T-helper 1 cell treated with Interleukin-12 subunit alpha and Interleukin-12 subunit beta and Interleukin-4 antibody, amounts not matched to agents 30 μg/mL and 1 μg/mL, for 36 hours (primary cell): Measurements from ENCODE around the gene LIPM.

Experiments
- H3K27ac Mint-ChIP-seq: one replicate; pipeline ENCODE4 v1.8.0; 2021; ENCODE audit warnings: mild to moderate bottlenecking, mixed read lengths
- H3K27me3 Mint-ChIP-seq: one replicate; pipeline ENCODE4 v1.8.0; 2021; ENCODE audit warnings: low read depth, mixed read lengths
- H3K36me3 Mint-ChIP-seq: one replicate; pipeline ENCODE4 v1.8.0; 2021; ENCODE audit warnings: low read depth, mixed read lengths
- H3K4me1 Mint-ChIP-seq: one replicate; pipeline ENCODE4 v1.8.0; 2021; ENCODE audit warnings: low read depth, mixed read lengths
- H3K4me3 Mint-ChIP-seq: one replicate; pipeline ENCODE4 v1.8.0; 2021; ENCODE audit warnings: mild to moderate bottlenecking, moderate library complexity, mixed read lengths
- H3K9me3 Mint-ChIP-seq: one replicate; pipeline ENCODE4 v1.8.0; 2021; ENCODE audit warnings: mixed read lengths

Gene LIPM, protein sequence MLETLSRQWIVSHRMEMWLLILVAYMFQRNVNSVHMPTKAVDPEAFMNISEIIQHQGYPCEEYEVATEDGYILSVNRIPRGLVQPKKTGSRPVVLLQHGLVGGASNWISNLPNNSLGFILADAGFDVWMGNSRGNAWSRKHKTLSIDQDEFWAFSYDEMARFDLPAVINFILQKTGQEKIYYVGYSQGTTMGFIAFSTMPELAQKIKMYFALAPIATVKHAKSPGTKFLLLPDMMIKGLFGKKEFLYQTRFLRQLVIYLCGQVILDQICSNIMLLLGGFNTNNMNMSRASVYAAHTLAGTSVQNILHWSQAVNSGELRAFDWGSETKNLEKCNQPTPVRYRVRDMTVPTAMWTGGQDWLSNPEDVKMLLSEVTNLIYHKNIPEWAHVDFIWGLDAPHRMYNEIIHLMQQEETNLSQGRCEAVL

DNA sequence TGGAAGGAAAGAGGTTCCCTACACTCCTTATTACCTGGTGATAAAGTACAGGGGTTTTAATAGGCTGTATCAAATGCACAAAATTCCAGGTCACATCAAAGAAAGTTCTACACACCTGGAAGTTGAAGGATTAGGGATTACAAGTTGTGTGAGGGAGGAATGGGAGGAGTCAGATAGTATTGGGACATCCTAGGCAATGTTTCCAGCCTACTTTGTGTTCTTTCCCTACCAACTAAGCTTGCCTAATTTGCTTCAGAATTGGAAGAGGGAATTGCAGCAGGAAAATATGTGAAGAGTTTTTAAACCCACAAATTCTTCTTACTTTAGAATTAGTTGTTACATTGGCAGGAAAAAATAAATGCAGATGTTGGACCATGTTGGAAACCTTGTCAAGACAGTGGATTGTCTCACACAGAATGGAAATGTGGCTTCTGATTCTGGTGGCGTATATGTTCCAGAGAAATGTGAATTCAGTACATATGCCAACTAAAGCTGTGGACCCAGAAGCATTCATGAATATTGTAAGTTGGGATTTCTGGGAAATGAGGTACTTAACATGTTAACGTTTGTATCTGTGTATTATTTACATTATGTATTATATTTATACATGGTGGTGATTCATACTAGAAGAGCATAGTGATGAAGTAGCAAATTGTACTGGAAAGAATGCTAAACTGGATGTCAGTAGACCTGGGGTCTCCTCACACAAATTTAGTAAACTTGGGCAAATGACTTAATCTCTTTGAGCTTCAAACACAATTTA, at the start of gene LIPM:
TSS of gene LIPM (plus strand) at position 208 of the 763 bp plus-strand sequence. CDS start at position 375, 167 bp downstream.
- Mint-ChIP-seq H3K36me3 (no peaks in the 10 kb centered on the region), H3K27ac (no peak within 1 kb of the TSS)

DNA sequence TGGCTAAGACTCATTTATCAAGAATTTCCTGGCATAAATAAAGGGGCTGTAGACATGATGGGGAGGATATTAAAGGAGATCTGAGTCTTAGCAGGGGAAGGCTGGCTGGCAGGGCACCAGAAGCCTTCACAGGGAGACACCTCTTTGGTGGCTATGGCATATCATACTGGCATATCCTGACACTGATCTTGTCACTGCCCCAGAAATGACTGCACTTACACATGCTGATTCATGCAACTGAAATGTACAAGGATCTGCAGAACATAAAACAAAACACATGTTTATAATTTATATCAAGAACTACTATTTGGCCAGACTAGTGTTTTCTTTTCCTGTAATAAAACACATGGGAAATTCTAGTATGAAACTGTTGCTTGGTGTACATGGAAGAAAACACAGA, 48.2 kb upstream of the LIPM start:
- no peaks in the 10 kb centered on the region for H3K9me3 Mint-ChIP-seq
- no peak overlapping the region for H3K4me3 Mint-ChIP-seq
- H3K36me3 Mint-ChIP-seq: no peaks in the 10 kb centered on the region
- peaks cover 3% of the 10 kb centered on the region for H3K4me1 Mint-ChIP-seq
- no peak overlapping the region for H3K27ac Mint-ChIP-seq
- peaks cover 33% of the 10 kb centered on the region for H3K27me3 Mint-ChIP-seq

More for the DNA sequence above, at the start of gene LIPM:
- Mint-ChIP-seq H3K4me3 (no peak within 1 kb of the TSS), H3K27me3 (peaks cover 67% of the 10 kb centered on the region), H3K4me1 (peaks cover 7% of the 10 kb centered on the region), H3K9me3 (no peaks in the 10 kb centered on the region)

DNA sequence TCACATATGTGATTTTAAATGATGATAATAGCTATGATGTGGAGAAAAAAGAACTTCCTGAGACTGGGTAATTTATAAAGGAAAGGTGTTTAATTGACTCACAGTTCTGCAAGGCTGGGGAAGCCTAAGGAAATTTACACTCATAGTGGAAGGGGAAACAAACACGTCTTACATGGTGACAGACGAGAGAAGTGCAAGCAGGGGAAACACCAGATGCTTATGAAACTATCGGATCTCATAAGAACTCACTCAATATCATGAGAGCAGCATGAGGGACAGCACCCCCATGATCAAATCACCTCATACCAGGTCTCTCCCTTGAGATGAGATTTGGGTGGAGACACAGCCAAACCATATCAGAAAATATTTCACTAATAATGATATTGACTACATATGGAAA, 46.8 kb upstream of the LIPM start:
- Mint-ChIP-seq H3K9me3 (no peaks in the 10 kb centered on the region), H3K27me3 (peaks cover 26% of the 10 kb centered on the region), H3K27ac (no peak overlapping the region), H3K4me3 (no peak overlapping the region), H3K4me1 (peaks cover 5% of the 10 kb centered on the region), H3K36me3 (no peaks in the 10 kb centered on the region)

DNA sequence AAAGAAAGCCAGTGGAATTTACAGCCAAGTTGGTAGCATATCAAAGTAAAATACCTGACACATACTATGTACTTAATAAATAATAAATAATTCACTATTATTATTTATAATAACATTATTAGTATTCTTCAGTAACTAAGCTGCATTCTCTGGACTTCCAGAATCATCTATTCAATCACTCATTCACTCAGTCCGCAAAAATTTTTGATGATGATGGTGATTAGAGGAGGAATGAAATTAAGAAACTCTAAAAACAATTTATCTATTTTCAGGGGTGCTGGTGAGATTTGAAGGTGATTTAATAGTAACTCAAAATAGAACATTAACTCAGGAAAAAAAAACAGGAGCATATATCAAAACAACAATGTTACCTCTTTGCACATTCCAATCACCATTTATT, 45.9 kb upstream of the LIPM start:
- peaks cover 23% of the 10 kb centered on the region for H3K27me3 Mint-ChIP-seq
- H3K27ac Mint-ChIP-seq: no peak overlapping the region
- no peaks in the 10 kb centered on the region for H3K9me3 Mint-ChIP-seq
- H3K4me1 Mint-ChIP-seq: peaks cover 5% of the 10 kb centered on the region
- H3K4me3 Mint-ChIP-seq: no peak overlapping the region
- no peaks in the 10 kb centered on the region for H3K36me3 Mint-ChIP-seq

DNA sequence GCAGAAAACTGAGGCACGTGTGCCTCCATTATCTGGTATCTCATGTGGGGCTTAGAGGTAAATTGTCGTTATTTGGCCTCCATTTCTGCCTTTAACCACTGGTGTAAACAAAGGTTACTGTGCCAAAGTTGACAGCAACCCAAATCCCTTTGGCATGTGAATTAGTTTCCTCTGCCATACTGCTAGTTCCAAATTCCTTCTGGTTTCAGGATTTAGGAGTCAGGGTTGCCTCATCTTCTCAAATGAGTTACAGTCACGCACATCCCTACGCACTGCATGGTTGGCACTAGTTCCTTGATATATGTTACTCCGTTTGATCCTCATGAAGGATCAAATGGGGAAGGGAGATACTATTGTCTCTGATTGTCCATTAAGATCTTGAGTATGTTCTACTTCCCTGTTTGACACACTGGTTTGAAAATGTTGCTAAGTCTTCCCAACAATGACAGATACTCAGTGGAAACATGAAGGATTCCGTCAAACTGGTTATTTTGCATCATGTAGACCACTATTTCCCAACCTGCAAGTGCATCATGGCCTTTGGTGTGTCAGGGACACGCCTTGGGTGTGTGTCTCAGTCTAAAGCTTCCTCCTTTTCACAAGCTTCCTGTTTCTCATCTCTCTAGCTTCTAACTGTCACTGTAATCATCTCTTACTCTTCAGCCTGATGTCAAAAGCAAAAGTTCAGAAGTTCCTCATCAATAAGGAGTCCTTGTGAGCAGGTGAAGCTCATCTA, 43.0 kb upstream of the LIPM start, which contains the start of gene LIPN:
TSS of gene LIPN (plus strand) at position 655 of the 736 bp plus-strand sequence. CDS start 1,386 bp downstream, outside the sequence.
- Mint-ChIP-seq H3K4me1 (peaks cover 5% of the 10 kb centered on the region), H3K27me3 (peaks cover 29% of the 10 kb centered on the region), H3K4me3 (no peak within 1 kb of the TSS), H3K27ac (no peak within 1 kb of the TSS), H3K9me3 (no peaks in the 10 kb centered on the region), H3K36me3 (no peaks in the 10 kb centered on the region)

DNA sequence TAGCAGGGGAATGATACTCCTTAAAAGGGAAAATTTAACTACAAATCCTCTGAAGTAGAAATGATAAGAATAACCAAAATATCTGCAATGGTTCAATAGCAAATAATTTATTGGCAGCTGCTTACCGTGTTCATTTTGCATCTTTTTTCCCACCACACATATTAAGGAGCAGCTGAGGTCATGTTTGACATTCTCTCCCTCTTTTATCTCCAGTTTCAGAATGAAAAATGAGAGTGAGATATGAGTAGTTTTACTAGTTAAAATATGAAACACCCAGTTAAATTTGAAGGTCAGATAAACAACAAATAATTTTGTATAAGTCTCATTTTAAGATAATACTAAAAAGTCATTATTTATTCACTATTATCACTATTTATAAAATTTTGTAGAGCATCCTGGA, 39.6 kb upstream of the LIPM start:
- Mint-ChIP-seq H3K36me3 (no peaks in the 10 kb centered on the region), H3K27ac (no peak overlapping the region), H3K4me1 (peaks cover 2% of the 10 kb centered on the region), H3K4me3 (no peak overlapping the region), H3K27me3 (peaks cover 37% of the 10 kb centered on the region), H3K9me3 (no peaks in the 10 kb centered on the region)

DNA sequence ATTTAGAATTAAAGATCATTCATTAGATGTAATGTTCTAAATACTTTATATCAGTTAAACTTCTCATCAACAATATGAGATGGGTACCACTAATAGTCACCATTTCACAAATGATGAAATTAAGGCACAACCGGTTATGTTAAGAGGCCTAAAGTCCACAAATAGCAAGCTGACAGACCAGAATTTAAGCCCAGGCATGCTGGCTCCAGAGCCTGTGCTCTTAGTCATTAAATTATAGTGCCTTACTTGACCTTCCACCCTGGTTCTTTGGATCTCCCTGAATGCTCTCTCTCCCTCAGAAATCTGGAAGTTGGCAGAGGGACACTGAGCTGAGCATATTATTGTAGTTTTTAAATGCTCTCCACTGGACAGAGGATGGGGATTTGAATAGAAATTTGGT, 39.1 kb upstream of the LIPM start:
- Mint-ChIP-seq H3K27ac (no peak overlapping the region), H3K27me3 (peaks cover 42% of the 10 kb centered on the region), H3K4me3 (no peak overlapping the region), H3K9me3 (no peaks in the 10 kb centered on the region), H3K36me3 (no peaks in the 10 kb centered on the region), H3K4me1 (peaks cover 2% of the 10 kb centered on the region)

DNA sequence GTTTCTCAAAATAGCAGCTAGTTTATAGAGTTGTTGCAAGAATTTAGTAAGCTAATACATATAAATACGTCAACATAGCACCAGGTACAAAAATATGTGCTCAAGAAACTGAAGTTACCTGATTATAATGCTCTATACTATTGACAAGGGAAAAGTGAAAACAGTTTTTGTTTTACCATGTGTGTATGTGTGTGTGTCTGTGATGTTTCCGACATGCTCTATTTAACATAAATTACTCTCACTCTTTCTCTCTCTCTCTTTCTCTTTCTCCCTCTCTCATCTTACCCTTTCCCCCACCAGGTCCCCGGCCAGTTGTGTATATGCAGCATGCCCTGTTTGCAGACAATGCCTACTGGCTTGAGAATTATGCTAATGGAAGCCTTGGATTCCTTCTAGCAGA, 38.4 kb upstream of the LIPM start:
- Mint-ChIP-seq H3K9me3 (no peaks in the 10 kb centered on the region), H3K27ac (no peak overlapping the region), H3K4me3 (no peak overlapping the region), H3K27me3 (peaks cover 49% of the 10 kb centered on the region), H3K36me3 (no peaks in the 10 kb centered on the region), H3K4me1 (peaks cover 2% of the 10 kb centered on the region)

DNA sequence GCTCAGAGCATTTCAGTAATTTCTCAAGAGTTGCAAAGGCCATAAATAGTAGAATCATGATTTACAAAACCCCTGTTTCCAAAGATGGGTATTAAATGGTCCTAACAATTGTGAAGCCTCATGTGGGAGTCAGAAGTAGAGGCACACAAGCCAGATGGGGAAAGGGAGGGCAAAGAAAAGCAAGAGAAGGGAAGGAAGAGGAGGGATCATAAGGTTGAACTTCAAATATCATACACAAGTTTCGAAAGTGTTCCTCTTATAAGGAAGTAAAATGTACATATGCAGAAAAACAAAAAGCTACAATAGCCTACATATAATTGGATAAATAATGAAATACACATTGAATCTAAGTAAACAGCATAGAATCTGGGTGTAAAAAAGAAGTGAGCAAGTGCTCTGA, 36.7 kb upstream of the LIPM start:
- Mint-ChIP-seq H3K36me3 (no peaks in the 10 kb centered on the region), H3K4me1 (no peaks in the 10 kb centered on the region), H3K27ac (no peak overlapping the region), H3K9me3 (no peaks in the 10 kb centered on the region), H3K27me3 (peaks cover 49% of the 10 kb centered on the region), H3K4me3 (no peak overlapping the region)

DNA sequence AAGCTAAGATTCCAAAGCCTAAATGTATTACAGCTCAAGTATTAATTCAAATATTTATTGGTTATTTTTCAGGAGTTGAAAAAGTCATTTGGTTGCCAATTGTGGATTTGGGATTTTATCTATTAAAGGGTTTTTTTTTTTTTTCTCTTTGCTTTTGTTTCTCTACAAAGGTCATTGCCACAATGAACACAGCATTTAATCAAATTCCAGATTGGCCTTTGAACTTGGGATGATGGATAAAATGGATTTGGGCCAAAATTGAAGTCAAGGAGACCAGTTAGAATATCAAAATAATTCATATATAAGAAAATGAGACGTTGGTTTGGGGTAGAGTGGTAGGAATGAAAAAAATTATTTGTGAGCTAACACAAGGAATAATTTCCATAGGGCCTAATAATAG, 33.1 kb upstream of the LIPM start:
- Mint-ChIP-seq H3K9me3 (no peaks in the 10 kb centered on the region), H3K36me3 (no peaks in the 10 kb centered on the region), H3K4me3 (no peak overlapping the region), H3K27ac (no peak overlapping the region), H3K4me1 (no peaks in the 10 kb centered on the region), H3K27me3 (peaks cover 57% of the 10 kb centered on the region)

DNA sequence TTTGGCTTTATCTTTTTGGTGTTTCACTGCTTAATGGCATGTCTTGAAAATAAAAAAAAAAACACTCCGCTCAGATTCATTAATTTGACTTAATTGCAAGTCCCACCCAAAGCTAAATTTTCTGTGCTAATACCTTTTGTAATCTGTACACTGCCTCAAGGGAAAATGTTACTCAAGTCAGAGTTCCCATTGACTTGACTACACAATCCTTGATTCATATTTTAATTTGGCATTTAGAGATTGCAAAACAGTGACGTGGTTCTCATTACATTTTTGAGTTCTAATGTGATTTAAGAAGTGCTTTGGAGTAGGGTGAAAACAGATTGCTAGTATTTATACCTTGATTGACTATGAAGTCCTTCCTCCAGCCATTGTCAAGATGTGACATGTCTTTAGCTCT, 21.3 kb upstream of the LIPM start:
- H3K4me3 Mint-ChIP-seq: no peak overlapping the region
- peaks cover 40% of the 10 kb centered on the region for H3K27me3 Mint-ChIP-seq
- no peaks in the 10 kb centered on the region for H3K4me1 Mint-ChIP-seq
- H3K27ac Mint-ChIP-seq: no peak overlapping the region
- no peaks in the 10 kb centered on the region for H3K9me3 Mint-ChIP-seq
- H3K36me3 Mint-ChIP-seq: no peaks in the 10 kb centered on the region

DNA sequence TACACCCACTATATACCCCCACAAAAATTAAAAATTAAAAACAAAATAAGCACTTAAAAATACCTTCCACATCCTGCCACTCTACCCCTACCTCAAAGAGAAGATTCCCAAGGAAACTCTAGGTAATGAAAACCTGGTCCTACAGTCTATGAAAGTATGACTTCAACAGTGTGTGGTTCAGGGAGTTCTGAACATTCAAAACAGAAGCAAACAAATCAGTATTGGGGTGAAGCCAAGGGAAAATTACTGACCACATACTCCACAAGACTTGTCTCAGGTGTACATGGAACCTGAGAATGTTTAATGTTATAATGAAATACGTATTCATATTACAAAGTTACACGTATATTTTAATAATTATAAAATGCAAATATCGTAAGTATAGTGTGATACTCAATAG, 20.3 kb upstream of the LIPM start:
- Mint-ChIP-seq H3K27ac (no peak overlapping the region), H3K4me3 (no peak overlapping the region), H3K4me1 (no peaks in the 10 kb centered on the region), H3K9me3 (no peaks in the 10 kb centered on the region), H3K27me3 (peaks cover 40% of the 10 kb centered on the region), H3K36me3 (no peaks in the 10 kb centered on the region)

DNA sequence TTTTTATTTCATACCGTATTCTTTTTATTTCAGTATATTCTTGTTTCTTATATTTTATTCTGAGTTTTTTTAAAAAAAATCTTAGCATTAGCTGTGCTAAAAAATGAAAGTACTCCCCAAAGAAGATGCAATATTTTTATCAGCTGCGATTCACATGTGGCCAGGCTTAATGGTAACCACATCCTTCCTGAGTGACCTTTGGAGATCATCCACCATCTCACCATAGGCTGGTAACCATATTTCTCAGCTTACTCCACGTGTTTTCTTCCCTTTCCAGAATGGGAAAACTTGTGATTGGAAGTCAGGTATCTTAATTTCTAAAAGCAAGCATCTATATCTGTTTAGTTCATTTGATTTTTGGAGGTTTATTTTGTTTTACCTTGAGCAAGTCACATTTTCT, 18.8 kb upstream of the LIPM start:
- H3K4me3 Mint-ChIP-seq: no peak overlapping the region
- no peaks in the 10 kb centered on the region for H3K4me1 Mint-ChIP-seq
- peaks cover 37% of the 10 kb centered on the region for H3K27me3 Mint-ChIP-seq
- no peak overlapping the region for H3K27ac Mint-ChIP-seq
- no peaks in the 10 kb centered on the region for H3K36me3 Mint-ChIP-seq
- no peaks in the 10 kb centered on the region for H3K9me3 Mint-ChIP-seq

DNA sequence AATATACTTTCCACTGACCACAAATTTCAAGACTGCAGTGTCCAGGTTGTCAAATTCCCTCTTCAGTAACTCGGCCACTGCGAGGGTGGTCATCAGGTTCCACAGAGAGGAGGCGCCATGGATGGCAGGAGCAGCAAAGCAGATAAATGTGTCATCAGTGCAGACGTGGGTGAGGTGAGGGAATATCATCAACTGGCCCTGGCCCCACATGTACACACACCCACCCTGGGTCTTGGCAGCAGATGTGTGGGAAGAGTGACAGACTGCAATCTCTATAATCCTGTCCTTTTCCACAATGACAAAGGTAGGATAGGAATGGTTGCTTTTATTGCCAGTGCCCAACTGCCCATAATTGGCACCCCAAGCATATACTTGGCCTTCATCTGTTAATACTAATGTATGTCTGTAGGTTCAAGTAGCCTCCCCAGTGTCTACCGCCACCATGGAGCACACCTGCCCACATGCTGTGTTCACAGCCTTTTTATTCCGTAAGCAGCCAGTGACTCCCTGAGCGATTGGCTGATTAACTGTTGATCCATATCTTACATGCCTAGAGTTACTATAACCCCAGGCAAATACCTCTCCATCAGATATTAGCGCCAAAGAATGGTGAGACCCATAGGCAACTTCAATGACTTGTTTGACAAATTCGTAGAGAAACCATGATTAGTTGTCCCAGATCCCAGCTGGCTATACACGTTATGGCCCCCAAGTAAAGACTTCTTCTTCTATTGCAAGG, 16.3 kb upstream of the LIPM start:
- no peaks in the 10 kb centered on the region for H3K4me1 Mint-ChIP-seq
- no peak overlapping the region for H3K27ac Mint-ChIP-seq
- H3K9me3 Mint-ChIP-seq: no peaks in the 10 kb centered on the region
- H3K27me3 Mint-ChIP-seq: peaks cover 36% of the 10 kb centered on the region
- no peaks in the 10 kb centered on the region for H3K36me3 Mint-ChIP-seq
- H3K4me3 Mint-ChIP-seq: no peak overlapping the region
